Measurements from ENCODE around the gene TMEM212. TPM values are rescaled to one million over a fixed set of nuclear protein-coding genes. Genes with fewer than 3 reads are reported as not detected.

TMEM212 gene
- total and polyA plus RNA-seq, 2 of the 13 experiments (the other 11 are each of a cell fraction or from before 2014, with no cell fraction given), result not detected

DNA sequence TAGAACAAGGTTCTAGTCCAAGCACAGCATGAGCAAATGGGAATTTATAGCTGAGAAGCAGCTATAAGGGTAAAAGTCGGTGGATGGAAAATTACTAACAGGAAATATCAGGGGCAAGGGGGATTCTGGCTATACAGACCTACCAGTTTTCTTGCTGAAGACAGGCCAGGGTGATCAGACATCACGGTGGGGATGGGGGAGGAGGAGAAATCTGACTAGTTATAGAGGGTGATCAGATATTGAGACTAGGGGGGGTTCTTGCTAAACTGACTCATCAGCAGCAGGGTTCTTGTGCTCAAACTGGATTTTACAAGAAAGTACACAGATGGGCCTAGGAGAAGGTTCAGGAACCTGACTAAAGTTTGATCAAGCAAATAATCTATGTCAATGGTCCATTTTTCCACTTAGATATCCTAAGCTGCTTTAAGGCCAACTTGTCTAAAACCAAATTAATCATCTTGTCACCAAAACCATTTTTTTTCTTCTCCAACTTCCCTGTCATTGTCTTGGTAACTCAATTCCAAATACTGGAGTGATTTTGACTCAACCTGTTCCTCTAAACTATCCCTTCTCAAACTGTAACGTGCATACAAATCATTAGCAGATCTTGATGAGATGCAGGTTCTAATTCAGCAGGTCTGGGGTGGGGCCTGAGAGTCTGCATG is 4.6 kb downstream of the TMEM212 start:
- in situ Hi-C loops (cut with HindIII; ENCODE audit: extremely low pct_ligation_motif_present, low pct_unique_long_range_greater_than_20kb), result loop anchor here (10.0 kb wide), 1 partner anchor 187 kb away; the partner anchor contains the start of gene FNDC3B
- H2AFZ ChIP-seq (ENCODE audit: low read length), result no peak overlapping the region
- intact Hi-C loops (cut with micrococcal nuclease; ENCODE audit: unreplicated experiment), result loop anchor here (10.0 kb wide), 1 partner anchor 107 kb away; no protein-coding TSS in a partner anchor
- no peak for DNase-seq (ENCODE audit: low spot score)
- CTCF ChIA-PET (ENCODE audit: low intra/inter-chr PET ratio, low total read pairs), result no interaction called here
- no peak overlapping the region for H3K9ac ChIP-seq (ENCODE audit: insufficient read depth, low read depth, low read length)
- TF ChIP-seq, protein P1, sequence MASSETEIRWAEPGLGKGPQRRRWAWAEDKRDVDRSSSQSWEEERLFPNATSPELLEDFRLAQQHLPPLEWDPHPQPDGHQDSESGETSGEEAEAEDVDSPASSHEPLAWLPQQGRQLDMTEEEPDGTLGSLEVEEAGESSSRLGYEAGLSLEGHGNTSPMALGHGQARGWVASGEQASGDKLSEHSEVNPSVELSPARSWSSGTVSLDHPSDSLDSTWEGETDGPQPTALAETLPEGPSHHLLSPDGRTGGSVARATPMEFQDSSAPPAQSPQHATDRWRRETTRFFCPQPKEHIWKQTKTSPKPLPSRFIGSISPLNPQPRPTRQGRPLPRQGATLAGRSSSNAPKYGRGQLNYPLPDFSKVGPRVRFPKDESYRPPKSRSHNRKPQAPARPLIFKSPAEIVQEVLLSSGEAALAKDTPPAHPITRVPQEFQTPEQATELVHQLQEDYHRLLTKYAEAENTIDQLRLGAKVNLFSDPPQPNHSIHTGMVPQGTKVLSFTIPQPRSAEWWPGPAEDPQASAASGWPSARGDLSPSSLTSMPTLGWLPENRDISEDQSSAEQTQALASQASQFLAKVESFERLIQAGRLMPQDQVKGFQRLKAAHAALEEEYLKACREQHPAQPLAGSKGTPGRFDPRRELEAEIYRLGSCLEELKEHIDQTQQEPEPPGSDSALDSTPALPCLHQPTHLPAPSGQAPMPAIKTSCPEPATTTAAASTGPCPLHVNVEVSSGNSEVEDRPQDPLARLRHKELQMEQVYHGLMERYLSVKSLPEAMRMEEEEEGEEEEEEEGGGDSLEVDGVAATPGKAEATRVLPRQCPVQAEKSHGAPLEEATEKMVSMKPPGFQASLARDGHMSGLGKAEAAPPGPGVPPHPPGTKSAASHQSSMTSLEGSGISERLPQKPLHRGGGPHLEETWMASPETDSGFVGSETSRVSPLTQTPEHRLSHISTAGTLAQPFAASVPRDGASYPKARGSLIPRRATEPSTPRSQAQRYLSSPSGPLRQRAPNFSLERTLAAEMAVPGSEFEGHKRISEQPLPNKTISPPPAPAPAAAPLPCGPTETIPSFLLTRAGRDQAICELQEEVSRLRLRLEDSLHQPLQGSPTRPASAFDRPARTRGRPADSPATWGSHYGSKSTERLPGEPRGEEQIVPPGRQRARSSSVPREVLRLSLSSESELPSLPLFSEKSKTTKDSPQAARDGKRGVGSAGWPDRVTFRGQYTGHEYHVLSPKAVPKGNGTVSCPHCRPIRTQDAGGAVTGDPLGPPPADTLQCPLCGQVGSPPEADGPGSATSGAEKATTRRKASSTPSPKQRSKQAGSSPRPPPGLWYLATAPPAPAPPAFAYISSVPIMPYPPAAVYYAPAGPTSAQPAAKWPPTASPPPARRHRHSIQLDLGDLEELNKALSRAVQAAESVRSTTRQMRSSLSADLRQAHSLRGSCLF (CRISPR knock-in tag; IDR thresholded peaks at IDR 0.05; ENCODE audit: borderline replicate concordance), result no peak
- TF ChIP-seq, protein P2, sequence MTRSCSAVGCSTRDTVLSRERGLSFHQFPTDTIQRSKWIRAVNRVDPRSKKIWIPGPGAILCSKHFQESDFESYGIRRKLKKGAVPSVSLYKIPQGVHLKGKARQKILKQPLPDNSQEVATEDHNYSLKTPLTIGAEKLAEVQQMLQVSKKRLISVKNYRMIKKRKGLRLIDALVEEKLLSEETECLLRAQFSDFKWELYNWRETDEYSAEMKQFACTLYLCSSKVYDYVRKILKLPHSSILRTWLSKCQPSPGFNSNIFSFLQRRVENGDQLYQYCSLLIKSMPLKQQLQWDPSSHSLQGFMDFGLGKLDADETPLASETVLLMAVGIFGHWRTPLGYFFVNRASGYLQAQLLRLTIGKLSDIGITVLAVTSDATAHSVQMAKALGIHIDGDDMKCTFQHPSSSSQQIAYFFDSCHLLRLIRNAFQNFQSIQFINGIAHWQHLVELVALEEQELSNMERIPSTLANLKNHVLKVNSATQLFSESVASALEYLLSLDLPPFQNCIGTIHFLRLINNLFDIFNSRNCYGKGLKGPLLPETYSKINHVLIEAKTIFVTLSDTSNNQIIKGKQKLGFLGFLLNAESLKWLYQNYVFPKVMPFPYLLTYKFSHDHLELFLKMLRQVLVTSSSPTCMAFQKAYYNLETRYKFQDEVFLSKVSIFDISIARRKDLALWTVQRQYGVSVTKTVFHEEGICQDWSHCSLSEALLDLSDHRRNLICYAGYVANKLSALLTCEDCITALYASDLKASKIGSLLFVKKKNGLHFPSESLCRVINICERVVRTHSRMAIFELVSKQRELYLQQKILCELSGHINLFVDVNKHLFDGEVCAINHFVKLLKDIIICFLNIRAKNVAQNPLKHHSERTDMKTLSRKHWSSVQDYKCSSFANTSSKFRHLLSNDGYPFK (CRISPR knock-in tag; IDR thresholded peaks at IDR 0.05; ENCODE audit: borderline replicate concordance), result no peak
- TF ChIP-seq ZNF609 (CRISPR knock-in tag; IDR thresholded peaks at IDR 0.05; ENCODE audit: borderline replicate concordance), result no peak
- no peak for TF ChIP-seq U2AF1 (optimal IDR thresholded peaks at IDR 0.05; ENCODE audit: low read depth, low read length)
- TF ChIP-seq ZNF569 (CRISPR knock-in tag; IDR thresholded peaks at IDR 0.05; ENCODE audit: borderline replicate concordance), result no peak
- no peak for TF ChIP-seq ETV5 (CRISPR knock-in tag; IDR thresholded peaks at IDR 0.05; ENCODE audit: borderline replicate concordance)
- H3K4me3 ChIP-seq (replicated peaks in 1 of 3; ENCODE audit: insufficient read depth in 1 of 3, low read depth in 2 of 3, low read length in 3 of 3), result no peak overlapping the region
- FAIRE-seq, result no peak
- POLR2A ChIA-PET, result no interaction called here
- H3K4me2 ChIP-seq (ENCODE audit: low read depth, low read length), result no peak overlapping the region
- no peak for ATAC-seq
- 81% methylated on average over 3 of the region's 3 CpGs for WGBS (ENCODE audit: low lambda C conversion rate)
- H3K36me3 ChIP-seq (replicated peaks in 1 of 2; ENCODE audit: control insufficient read depth in 1 of 2, insufficient read depth in 2 of 2, low read length in 2 of 2), result no peaks in the 10 kb centered on the region
- H4K20me1 ChIP-seq (ENCODE audit: insufficient read depth, low read length), result no peaks in the 10 kb centered on the region
- no TSS peak for BruUV-seq (replicated peaks)
- H3K27me3 ChIP-seq (ENCODE audit: control insufficient read depth in 1 of 2, insufficient read depth in 2 of 2, low read length in 2 of 2), result no peaks in the 10 kb centered on the region
- H3K4me1 ChIP-seq (ENCODE audit: insufficient read depth, low read length), result peaks cover 81% of the 10 kb centered on the region
- peaks cover 9% of the 10 kb centered on the region for H3K79me2 ChIP-seq (ENCODE audit: insufficient read depth, low read length)
- no peak overlapping the region for H3K27ac ChIP-seq (ENCODE audit: extremely low read length, insufficient read depth, low read length)
- no peaks in the 10 kb centered on the region for H3K9me3 ChIP-seq (ENCODE audit: low read length)

Data from HepG2 (cell line).